ENCODE data around the gene ARHGAP11A.

The ARHGAP11A gene

DNA sequence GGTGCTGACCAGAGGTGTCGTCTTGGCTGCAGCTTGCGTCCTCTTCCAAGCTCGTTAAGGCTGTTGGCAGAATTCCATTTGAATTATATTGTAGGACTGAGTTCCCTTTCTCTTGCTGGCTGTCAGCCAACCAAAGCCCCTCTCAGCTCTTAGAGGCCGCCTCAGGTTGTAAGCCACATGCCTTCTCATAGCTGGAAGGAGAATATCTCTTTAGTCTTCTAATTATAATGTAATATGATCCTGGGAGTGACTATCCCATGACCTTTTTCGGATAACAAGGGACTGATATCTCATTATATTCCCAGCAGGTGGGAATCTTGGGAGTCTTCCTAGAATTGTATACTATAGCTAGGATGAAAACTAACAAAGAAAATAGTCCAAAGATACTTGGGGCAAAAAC is 31.0 kb downstream of the ARHGAP11A start:
- no peak overlapping the region for H3K23ac ChIP-seq (ENCODE audit: low read length in 2 of 2)
- H2BK120ac ChIP-seq (ENCODE audit: low read depth, low read length), result no peak overlapping the region
- no peak overlapping the region for H3K14ac ChIP-seq (ENCODE audit: low read length in 2 of 2)
- no peak overlapping the region for H2BK12ac ChIP-seq (ENCODE audit: low read length in 2 of 2)
- no peak overlapping the region for H3K27ac ChIP-seq (ENCODE audit: low read length, poor library complexity, severe bottlenecking)
- H3K4me1 ChIP-seq (ENCODE audit: control insufficient read depth, insufficient read depth, low read depth, low read length), result peaks cover 5% of the 10 kb centered on the region
- no peak overlapping the region for H3K9ac ChIP-seq (ENCODE audit: low read length)
- no peaks in the 10 kb centered on the region for H3K9me3 ChIP-seq (ENCODE audit: control insufficient read depth, low read length)
- H3K27me3 ChIP-seq (ENCODE audit: control insufficient read depth in 1 of 2, insufficient read depth in 1 of 2, low read length in 2 of 2), result no peaks in the 10 kb centered on the region
- no peak overlapping the region for H3K4ac ChIP-seq (ENCODE audit: low read depth in 1 of 2, low read length in 2 of 2)
- peaks cover 3% of the 10 kb centered on the region for H3K79me1 ChIP-seq (replicated peaks; ENCODE audit: low read length, poor library complexity, severe bottlenecking)
- no peaks in the 10 kb centered on the region for H3K36me3 ChIP-seq (ENCODE audit: control insufficient read depth in 1 of 2, insufficient read depth in 2 of 2, low read depth in 1 of 2, low read length in 2 of 2)
- no peak for DNase-seq
- WGBS, result 94% methylated on average over 3 of the region's 5 CpGs
- H2BK5ac ChIP-seq (ENCODE audit: low read depth, low read length, poor library complexity, severe bottlenecking), result no peak overlapping the region
- no peak overlapping the region for H3K4me2 ChIP-seq (ENCODE audit: low read length, poor library complexity, severe bottlenecking)
- no peak overlapping the region for H3K18ac ChIP-seq (ENCODE audit: low read depth in 1 of 2, low read length in 2 of 2)
- H2AK5ac ChIP-seq (ENCODE audit: low read length, severe bottlenecking), result no peak overlapping the region
- no peak overlapping the region for H3K4me3 ChIP-seq (ENCODE audit: insufficient read depth in 1 of 2, low read depth in 1 of 2, low read length in 2 of 2)
- H4K91ac ChIP-seq (ENCODE audit: low read length), result no peak overlapping the region
- no peak overlapping the region for H2AFZ ChIP-seq (ENCODE audit: low read depth, low read length)
- H4K8ac ChIP-seq (ENCODE audit: low read length), result no peak overlapping the region
- H2BK15ac ChIP-seq (ENCODE audit: low read depth, poor library complexity, severe bottlenecking), result no peak overlapping the region

DNA sequence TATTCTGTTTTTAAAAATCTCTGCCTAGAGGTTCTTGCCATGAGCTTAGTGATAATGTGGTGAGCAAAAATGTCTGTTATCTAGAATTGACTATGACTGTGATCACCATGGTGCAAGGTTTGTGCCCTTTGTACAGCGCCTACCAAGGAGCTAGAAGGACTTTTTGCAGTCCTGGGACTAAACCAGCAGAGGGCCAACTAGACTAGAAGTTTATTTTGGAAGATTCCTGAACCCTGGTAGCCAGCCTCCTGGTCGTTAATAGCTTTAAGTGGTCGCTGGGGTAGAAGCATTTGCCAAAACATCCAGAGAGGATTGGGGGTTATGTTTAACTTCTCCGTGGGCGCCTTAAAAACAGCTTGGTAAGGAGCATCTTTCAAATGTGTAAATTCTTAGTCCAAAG is 34.0 kb downstream of the ARHGAP11A start:
- Histone ChIP-seq H3K4me1 (ENCODE audit: control insufficient read depth, insufficient read depth, low read depth, low read length) (peaks cover 5% of the 10 kb centered on the region), H3K14ac (ENCODE audit: low read length in 2 of 2) (no peak overlapping the region), H2BK12ac (ENCODE audit: low read length in 2 of 2) (no peak overlapping the region), H2BK5ac (ENCODE audit: low read depth, low read length, poor library complexity, severe bottlenecking) (no peak overlapping the region), H3K4ac (ENCODE audit: low read depth in 1 of 2, low read length in 2 of 2) (no peak overlapping the region), H4K91ac (ENCODE audit: low read length) (no peak overlapping the region), H3K23ac (ENCODE audit: low read length in 2 of 2) (no peak overlapping the region), H3K18ac (ENCODE audit: low read depth in 1 of 2, low read length in 2 of 2) (no peak overlapping the region), H3K9ac (ENCODE audit: low read length) (no peak overlapping the region), H3K27ac (ENCODE audit: low read length, poor library complexity, severe bottlenecking) (no peak overlapping the region), H3K79me1 (replicated peaks; ENCODE audit: low read length, poor library complexity, severe bottlenecking) (peaks cover 3% of the 10 kb centered on the region), H2AK5ac (ENCODE audit: low read length, severe bottlenecking) (peak overlapping the region; percentile 61), H2BK120ac (ENCODE audit: low read depth, low read length) (no peak overlapping the region), H4K8ac (ENCODE audit: low read length) (no peak overlapping the region), H2AFZ (ENCODE audit: low read depth, low read length) (no peak overlapping the region), H3K36me3 (ENCODE audit: control insufficient read depth in 1 of 2, insufficient read depth in 2 of 2, low read depth in 1 of 2, low read length in 2 of 2) (no peaks in the 10 kb centered on the region), H3K4me3 (ENCODE audit: insufficient read depth in 1 of 2, low read depth in 1 of 2, low read length in 2 of 2) (no peak overlapping the region), H2BK15ac (ENCODE audit: low read depth, poor library complexity, severe bottlenecking) (no peak overlapping the region), H3K4me2 (ENCODE audit: low read length, poor library complexity, severe bottlenecking) (no peak overlapping the region), H3K27me3 (ENCODE audit: control insufficient read depth in 1 of 2, insufficient read depth in 1 of 2, low read length in 2 of 2) (no peaks in the 10 kb centered on the region), H3K9me3 (ENCODE audit: control insufficient read depth, low read length) (no peaks in the 10 kb centered on the region)
- DNase-seq, result peak; percentile 46
- WGBS, result 67% methylated on average over 3 of the region's 5 CpGs

DNA sequence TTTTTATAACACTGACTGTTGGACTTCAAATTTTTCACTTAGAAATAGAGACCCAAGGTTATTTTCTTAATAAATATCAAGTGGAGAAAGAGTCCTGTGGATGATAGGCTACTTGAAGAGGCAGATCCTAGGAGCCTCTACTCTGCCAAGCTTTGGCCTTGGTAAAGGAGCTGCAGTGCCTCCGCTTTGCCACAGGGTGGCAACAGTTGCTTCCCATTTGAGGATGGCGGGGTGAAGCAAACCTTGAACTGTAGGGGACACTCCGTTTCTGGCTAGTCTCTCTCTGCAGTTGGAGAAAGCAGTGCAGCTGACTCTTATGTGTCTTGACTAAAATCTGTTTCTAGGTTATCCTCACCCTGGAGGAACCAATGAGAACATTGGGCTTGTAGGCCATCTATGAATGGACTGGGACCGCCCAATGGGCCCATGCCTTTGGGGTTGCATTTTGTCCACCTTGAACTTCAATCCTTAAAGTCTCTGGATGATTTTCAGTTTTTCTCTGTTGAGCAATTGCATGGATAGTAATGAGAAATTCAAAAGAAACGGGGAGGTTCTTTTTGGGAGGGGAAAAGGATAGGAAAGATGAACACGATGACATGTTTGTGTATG is 36.0 kb downstream of the ARHGAP11A start:
- no peak overlapping the region for H2BK15ac ChIP-seq (ENCODE audit: low read depth, poor library complexity, severe bottlenecking)
- H2AK5ac ChIP-seq (ENCODE audit: low read length, severe bottlenecking), result no peak overlapping the region
- no peak overlapping the region for H3K4ac ChIP-seq (ENCODE audit: low read depth in 1 of 2, low read length in 2 of 2)
- H3K14ac ChIP-seq (ENCODE audit: low read length in 2 of 2), result no peak overlapping the region
- peak; percentile 68 for DNase-seq
- H4K91ac ChIP-seq (ENCODE audit: low read length), result no peak overlapping the region
- WGBS, result 37% methylated on average over 6 of the region's 6 CpGs
- H2AFZ ChIP-seq (ENCODE audit: low read depth, low read length), result no peak overlapping the region
- H3K79me1 ChIP-seq (replicated peaks; ENCODE audit: low read length, poor library complexity, severe bottlenecking), result peaks cover 3% of the 10 kb centered on the region
- H4K8ac ChIP-seq (ENCODE audit: low read length), result no peak overlapping the region
- no peak overlapping the region for H3K18ac ChIP-seq (ENCODE audit: low read depth in 1 of 2, low read length in 2 of 2)
- H2BK12ac ChIP-seq (ENCODE audit: low read length in 2 of 2), result no peak overlapping the region
- H3K23ac ChIP-seq (ENCODE audit: low read length in 2 of 2), result no peak overlapping the region
- peaks cover 5% of the 10 kb centered on the region for H3K4me1 ChIP-seq (ENCODE audit: control insufficient read depth, insufficient read depth, low read depth, low read length)
- no peak overlapping the region for H2BK120ac ChIP-seq (ENCODE audit: low read depth, low read length)
- H3K27me3 ChIP-seq (ENCODE audit: control insufficient read depth in 1 of 2, insufficient read depth in 1 of 2, low read length in 2 of 2), result no peaks in the 10 kb centered on the region
- no peak overlapping the region for H3K4me2 ChIP-seq (ENCODE audit: low read length, poor library complexity, severe bottlenecking)
- no peaks in the 10 kb centered on the region for H3K36me3 ChIP-seq (ENCODE audit: control insufficient read depth in 1 of 2, insufficient read depth in 2 of 2, low read depth in 1 of 2, low read length in 2 of 2)
- H3K9me3 ChIP-seq (ENCODE audit: control insufficient read depth, low read length), result no peaks in the 10 kb centered on the region
- H2BK5ac ChIP-seq (ENCODE audit: low read depth, low read length, poor library complexity, severe bottlenecking), result no peak overlapping the region
- H3K27ac ChIP-seq (ENCODE audit: low read length, poor library complexity, severe bottlenecking), result no peak overlapping the region
- H3K9ac ChIP-seq (ENCODE audit: low read length), result no peak overlapping the region
- H3K4me3 ChIP-seq (ENCODE audit: insufficient read depth in 1 of 2, low read depth in 1 of 2, low read length in 2 of 2), result no peak overlapping the region

DNA sequence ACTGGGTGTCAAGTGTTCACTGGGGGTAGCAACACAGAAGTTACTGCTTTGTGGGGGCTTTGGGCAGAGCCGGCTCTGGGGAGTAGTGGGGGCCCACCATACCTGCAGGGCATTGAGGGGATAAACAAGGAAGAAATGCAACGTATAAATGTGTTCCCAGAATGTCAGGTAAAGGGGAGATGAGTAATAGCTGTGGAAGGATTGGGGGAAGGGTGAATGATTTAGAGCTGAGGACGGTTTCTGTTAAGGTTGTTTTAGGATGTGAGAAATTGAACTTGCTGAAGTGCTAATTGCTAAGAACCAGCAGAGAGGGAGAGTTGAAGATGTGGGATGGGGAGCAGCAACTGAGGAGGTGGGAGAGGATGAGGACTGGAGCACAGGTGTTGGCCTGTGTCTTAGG is 36.9 kb downstream of the ARHGAP11A start:
- no peak overlapping the region for H2BK120ac ChIP-seq (ENCODE audit: low read depth, low read length)
- no peaks in the 10 kb centered on the region for H3K9me3 ChIP-seq (ENCODE audit: control insufficient read depth, low read length)
- 67% methylated on average over 3 of the region's 3 CpGs for WGBS
- no peak overlapping the region for H3K27ac ChIP-seq (ENCODE audit: low read length, poor library complexity, severe bottlenecking)
- no peak overlapping the region for H2BK12ac ChIP-seq (ENCODE audit: low read length in 2 of 2)
- no peaks in the 10 kb centered on the region for H3K27me3 ChIP-seq (ENCODE audit: control insufficient read depth in 1 of 2, insufficient read depth in 1 of 2, low read length in 2 of 2)
- no peak overlapping the region for H3K4ac ChIP-seq (ENCODE audit: low read depth in 1 of 2, low read length in 2 of 2)
- H3K36me3 ChIP-seq (ENCODE audit: control insufficient read depth in 1 of 2, insufficient read depth in 2 of 2, low read depth in 1 of 2, low read length in 2 of 2), result no peaks in the 10 kb centered on the region
- H3K23ac ChIP-seq (ENCODE audit: low read length in 2 of 2), result no peak overlapping the region
- no peak overlapping the region for H2AFZ ChIP-seq (ENCODE audit: low read depth, low read length)
- H3K4me3 ChIP-seq (ENCODE audit: insufficient read depth in 1 of 2, low read depth in 1 of 2, low read length in 2 of 2), result no peak overlapping the region
- no peak for DNase-seq
- peak overlapping the region; percentile 39 for H2AK5ac ChIP-seq (ENCODE audit: low read length, severe bottlenecking)
- peaks cover 5% of the 10 kb centered on the region for H3K4me1 ChIP-seq (ENCODE audit: control insufficient read depth, insufficient read depth, low read depth, low read length)
- H3K18ac ChIP-seq (ENCODE audit: low read depth in 1 of 2, low read length in 2 of 2), result no peak overlapping the region
- no peak overlapping the region for H4K8ac ChIP-seq (ENCODE audit: low read length)
- no peak overlapping the region for H2BK5ac ChIP-seq (ENCODE audit: low read depth, low read length, poor library complexity, severe bottlenecking)
- H2BK15ac ChIP-seq (ENCODE audit: low read depth, poor library complexity, severe bottlenecking), result no peak overlapping the region
- no peak overlapping the region for H3K4me2 ChIP-seq (ENCODE audit: low read length, poor library complexity, severe bottlenecking)
- no peak overlapping the region for H3K14ac ChIP-seq (ENCODE audit: low read length in 2 of 2)
- H3K9ac ChIP-seq (ENCODE audit: low read length), result no peak overlapping the region
- peaks cover 3% of the 10 kb centered on the region for H3K79me1 ChIP-seq (replicated peaks; ENCODE audit: low read length, poor library complexity, severe bottlenecking)
- no peak overlapping the region for H4K91ac ChIP-seq (ENCODE audit: low read length)

Data from mesenchymal stem cell (in vitro differentiated cells and primary cell).